Measurements from ENCODE around the gene ERFE.

Gene ERFE

GRCh38 chr2:238149841-238150572, 8.8 kb upstream of the ERFE start:
- Histone ChIP-seq H2AFZ (ENCODE audit: low read depth, low read length) (no peak overlapping the region), H3K27me3 (ENCODE audit: insufficient read depth, low read length, poor library complexity) (no peaks in the 10 kb centered on the region), H3K4me2 (ENCODE audit: insufficient read depth, low read length) (no peak overlapping the region), H3K9me3 (ENCODE audit: insufficient read depth, low read length, severe bottlenecking) (no peaks in the 10 kb centered on the region), H3K4me3 (ENCODE audit: low read depth in 1 of 2, low read length in 2 of 2) (no peak overlapping the region), H3K79me2 (ENCODE audit: insufficient read depth, low read length) (no peaks in the 10 kb centered on the region), H4K20me1 (ENCODE audit: insufficient read depth, low read length) (no peaks in the 10 kb centered on the region), H3K4me1 (ENCODE audit: insufficient read depth, low read length) (no peaks in the 10 kb centered on the region), H3K9ac (ENCODE audit: low read depth, low read length) (no peak overlapping the region), H3K27ac (ENCODE audit: low read length) (no peak overlapping the region), H3K36me3 (ENCODE audit: insufficient read depth, low read length) (no peaks in the 10 kb centered on the region)
- TF ChIP-seq CTCF (IDR thresholded peaks at IDR 0.05; ENCODE audit: borderline replicate concordance, extremely low read depth, low read length, poor library complexity, severe bottlenecking): no peak
- TF ChIP-seq EZH2 (IDR thresholded peaks at IDR 0.05; ENCODE audit: borderline replicate concordance, low read depth, low read length, severe bottlenecking): no peak
- ATAC-seq (ENCODE audit: insufficient read depth, low read depth) (no peak), DNase-seq (no peak)

GRCh38 chr2:238150686-238151085, 8.1 kb upstream of the ERFE start:
- Histone ChIP-seq H3K4me3 (ENCODE audit: low read depth in 1 of 2, low read length in 2 of 2) (no peak overlapping the region), H2AFZ (ENCODE audit: low read depth, low read length) (no peak overlapping the region), H4K20me1 (ENCODE audit: insufficient read depth, low read length) (no peaks in the 10 kb centered on the region), H3K27me3 (ENCODE audit: insufficient read depth, low read length, poor library complexity) (no peaks in the 10 kb centered on the region), H3K9ac (ENCODE audit: low read depth, low read length) (no peak overlapping the region), H3K4me1 (ENCODE audit: insufficient read depth, low read length) (no peaks in the 10 kb centered on the region), H3K4me2 (ENCODE audit: insufficient read depth, low read length) (no peak overlapping the region), H3K9me3 (ENCODE audit: insufficient read depth, low read length, severe bottlenecking) (no peaks in the 10 kb centered on the region), H3K36me3 (ENCODE audit: insufficient read depth, low read length) (no peaks in the 10 kb centered on the region), H3K27ac (ENCODE audit: low read length) (no peak overlapping the region), H3K79me2 (ENCODE audit: insufficient read depth, low read length) (no peaks in the 10 kb centered on the region)
- no peak for DNase-seq
- ATAC-seq (ENCODE audit: insufficient read depth, low read depth): no peak
- no peak for TF ChIP-seq EZH2 (IDR thresholded peaks at IDR 0.05; ENCODE audit: borderline replicate concordance, low read depth, low read length, severe bottlenecking)

- no peaks in the 10 kb centered on the region for H3K36me3 ChIP-seq (ENCODE audit: insufficient read depth, low read length)
- H3K4me2 ChIP-seq (ENCODE audit: insufficient read depth, low read length): no peak overlapping the region
- no peaks in the 10 kb centered on the region for H4K20me1 ChIP-seq (ENCODE audit: insufficient read depth, low read length)
- no peaks in the 10 kb centered on the region for H3K4me1 ChIP-seq (ENCODE audit: insufficient read depth, low read length)
- H2AFZ ChIP-seq (ENCODE audit: low read depth, low read length): no peak overlapping the region
- H3K9me3 ChIP-seq (ENCODE audit: insufficient read depth, low read length, severe bottlenecking): no peaks in the 10 kb centered on the region
- TF ChIP-seq CTCF (IDR thresholded peaks at IDR 0.05; ENCODE audit: borderline replicate concordance, extremely low read depth, low read length, poor library complexity, severe bottlenecking): no peak
- no peak for TF ChIP-seq EZH2 (IDR thresholded peaks at IDR 0.05; ENCODE audit: borderline replicate concordance, low read depth, low read length, severe bottlenecking)
- no peak overlapping the region for H3K9ac ChIP-seq (ENCODE audit: low read depth, low read length)
- DNase-seq (no peak), ATAC-seq (ENCODE audit: insufficient read depth, low read depth) (no peak)
- H3K27me3 ChIP-seq (ENCODE audit: insufficient read depth, low read length, poor library complexity): no peaks in the 10 kb centered on the region
- no peaks in the 10 kb centered on the region for H3K79me2 ChIP-seq (ENCODE audit: insufficient read depth, low read length)
- H3K27ac ChIP-seq (ENCODE audit: low read length): no peak overlapping the region
- no peak overlapping the region for H3K4me3 ChIP-seq (ENCODE audit: low read depth in 1 of 2, low read length in 2 of 2)
These were observed 7.6 kb upstream of the ERFE start for GRCh38 chr2:238151205-238151604.

- H3K79me2 ChIP-seq (ENCODE audit: insufficient read depth, low read length): no peaks in the 10 kb centered on the region
- no peak overlapping the region for H3K4me2 ChIP-seq (ENCODE audit: insufficient read depth, low read length)
- TF ChIP-seq EZH2 (IDR thresholded peaks at IDR 0.05; ENCODE audit: borderline replicate concordance, low read depth, low read length, severe bottlenecking) (no peak), CTCF (IDR thresholded peaks at IDR 0.05; ENCODE audit: borderline replicate concordance, extremely low read depth, low read length, poor library complexity, severe bottlenecking) (no peak)
- no peak for DNase-seq
- no peak overlapping the region for H3K9ac ChIP-seq (ENCODE audit: low read depth, low read length)
- H2AFZ ChIP-seq (ENCODE audit: low read depth, low read length): no peak overlapping the region
- no peaks in the 10 kb centered on the region for H4K20me1 ChIP-seq (ENCODE audit: insufficient read depth, low read length)
- no peaks in the 10 kb centered on the region for H3K4me1 ChIP-seq (ENCODE audit: insufficient read depth, low read length)
- no peaks in the 10 kb centered on the region for H3K9me3 ChIP-seq (ENCODE audit: insufficient read depth, low read length, severe bottlenecking)
- H3K4me3 ChIP-seq (ENCODE audit: low read depth in 1 of 2, low read length in 2 of 2): no peak overlapping the region
- ATAC-seq (ENCODE audit: insufficient read depth, low read depth): no peak
- no peaks in the 10 kb centered on the region for H3K36me3 ChIP-seq (ENCODE audit: insufficient read depth, low read length)
- H3K27me3 ChIP-seq (ENCODE audit: insufficient read depth, low read length, poor library complexity): no peaks in the 10 kb centered on the region
- no peak overlapping the region for H3K27ac ChIP-seq (ENCODE audit: low read length)
These were observed 7.0 kb upstream of the ERFE start for GRCh38 chr2:238151628-238152235.
